Fibroblast of the aortic adventitia (primary cell): Measurements from ENCODE around the gene PPIP5K2. TPM values are rescaled to one million over a fixed set of nuclear protein-coding genes. Genes with fewer than 3 reads are reported as not detected.
"Not testable (repeated sequence)": the region's sequence is repeated elsewhere in the genome, so short reads cannot be mapped to it uniquely, and the experiment has no call there.

Source experiments
- DNase-seq: peaks from one replicate; pipeline ENCODE4 v3.0.0-alpha.2; 2010; ENCODE audit warnings: low read depth
- H3K4me3 ChIP-seq: 2 replicates; pipeline ENCODE4 v1.5.1; 2011; ENCODE audit warnings: low read depth, mild to moderate bottlenecking, control low read depth, low read length, moderate library complexity
- CTCF ChIP-seq: IDR thresholded peaks from 2 replicates; pipeline ENCODE4 v1.5.1; 2011; ENCODE audit warnings: mild to moderate bottlenecking, low read length, control low read depth, inconsistent platforms; ENCODE audit not compliant: insufficient read depth
- total RNA-seq: library from RNA; depleted of rRNA; stranded (reverse); fragments of >200 nt; gene quantifications from 2 replicates; pipeline ENCODE4 v1.2.3, GENCODE V29; 2012; ENCODE audit warnings: low replicate concordance

The PPIP5K2 gene
- 32.1 and 71.9 TPM in 2 replicates for total RNA-seq

- no peak for TF ChIP-seq CTCF
- peak; percentile 99 for DNase-seq
- peak within 1 kb of the TSS; percentile 98 for H3K4me3 ChIP-seq
Observed at GRCh38 chr5:103119765-103120606, at the start of gene PPIP5K2, which contains the start of gene GIN1. Gene PPIP5K2 (plus strand): TSS chr5:103120301. CDS start chr5:103129590, 9,289 bp downstream. Gene GIN1 (minus strand): TSS chr5:103120138. CDS start chr5:103108707, 11,431 bp downstream.

GRCh38 chr5:103073500-103073899, 46.6 kb upstream of the PPIP5K2 start:
- not testable (repeated sequence) for DNase-seq, H3K4me3 ChIP-seq

- H3K4me3 ChIP-seq: no peak overlapping the region
- no peak for DNase-seq
- TF ChIP-seq CTCF: no peak
Observed at GRCh38 chr5:103075442-103075841, 44.7 kb upstream of the PPIP5K2 start.

GRCh38 chr5:103079796-103080195, 40.3 kb upstream of the PPIP5K2 start:
- TF ChIP-seq CTCF: no peak
- H3K4me3 ChIP-seq: no peak overlapping the region
- DNase-seq: no peak

- TF ChIP-seq CTCF: no peak
- H3K4me3 ChIP-seq: no peak overlapping the region
- no peak for DNase-seq
Observed at GRCh38 chr5:103086547-103086946, 33.6 kb upstream of the PPIP5K2 start.

- DNase-seq: no peak
- H3K4me3 ChIP-seq: no peak overlapping the region
- no peak for TF ChIP-seq CTCF
Observed at GRCh38 chr5:103089272-103089671, 30.8 kb upstream of the PPIP5K2 start.

- DNase-seq: no peak
- TF ChIP-seq CTCF: no peak
- H3K4me3 ChIP-seq: no peak overlapping the region
Observed at GRCh38 chr5:103090791-103091190, 29.3 kb upstream of the PPIP5K2 start.
